ENCODE data around the gene AK9.

AK9 gene

GRCh38 chr6:109628158-109629000, 62.6 kb downstream of the AK9 start:
- FAIRE-seq (no peak), DNase-seq (ENCODE audit: insufficient read length, low spot score) (no peak)
- TF ChIP-seq CTCF (IDR thresholded peaks at IDR 0.05; ENCODE audit: insufficient read depth, missing control alignments) = no peak

- no peak for TF ChIP-seq CTCF (IDR thresholded peaks at IDR 0.05; ENCODE audit: insufficient read depth, missing control alignments)
- FAIRE-seq = no peak
- DNase-seq (ENCODE audit: insufficient read length, low spot score) = no peak
Observed at GRCh38 chr6:109626311-109626710, 64.7 kb downstream of the AK9 start.

- no peak for DNase-seq (ENCODE audit: insufficient read length, low spot score)
- TF ChIP-seq CTCF (IDR thresholded peaks at IDR 0.05; ENCODE audit: insufficient read depth, missing control alignments) = no peak
- FAIRE-seq = no peak
Observed at GRCh38 chr6:109625199-109625598, 65.8 kb downstream of the AK9 start.

- TF ChIP-seq CTCF (IDR thresholded peaks at IDR 0.05; ENCODE audit: insufficient read depth, missing control alignments) = no peak
- DNase-seq (ENCODE audit: insufficient read length, low spot score) (no peak), FAIRE-seq (no peak)
Observed at GRCh38 chr6:109623288-109623687, 67.7 kb downstream of the AK9 start.

GRCh38 chr6:109612268-109612667, 78.7 kb downstream of the AK9 start:
- TF ChIP-seq CTCF (IDR thresholded peaks at IDR 0.05; ENCODE audit: insufficient read depth, missing control alignments) = no peak
- no peak for FAIRE-seq
- DNase-seq (ENCODE audit: insufficient read length, low spot score) = no peak

GRCh38 chr6:109611502-109611901, 79.5 kb downstream of the AK9 start:
- no peak for DNase-seq (ENCODE audit: insufficient read length, low spot score)
- FAIRE-seq = no peak
- no peak for TF ChIP-seq CTCF (IDR thresholded peaks at IDR 0.05; ENCODE audit: insufficient read depth, missing control alignments)

GRCh38 chr6:109610590-109610989, 80.4 kb downstream of the AK9 start:
- no peak for DNase-seq (ENCODE audit: insufficient read length, low spot score)
- no peak for TF ChIP-seq CTCF (IDR thresholded peaks at IDR 0.05; ENCODE audit: insufficient read depth, missing control alignments)
- no peak for FAIRE-seq
